K562 (cell line): ENCODE measurements around the gene CAPZA1. TPM values are rescaled to one million over a fixed set of nuclear protein-coding genes. Genes with fewer than 3 reads are reported as not detected.

Experiments
- ELF2 ChIP-seq: fragments of 250-450 bp; sonication (Bioruptor Pico); IDR thresholded peaks from 2 replicates; pipeline ENCODE4 v1.5.0; 2021; ENCODE audit warnings: mild to moderate bottlenecking
- ELF4 ChIP-seq: fragments of 450-650 bp; formaldehyde crosslinking; IDR thresholded peaks from 2 replicates; pipeline ENCODE4 v1.4.0; 2022; ENCODE audit warnings: missing genetic modification characterization
- ETV6 ChIP-seq, 3 experiments: fragments of 150-350 bp in 1 of 3; sonication (generic) in 1 of 3; formaldehyde crosslinking in 1 of 3; IDR thresholded peaks; 2 replicates each; pipeline versions ENCODE4 v1.6.1 to v1.8.0; 2014 to 2022; ENCODE audit warnings: borderline replicate concordance in 2 of 3, low read depth in 2 of 3, antibody characterized with exemption in 1 of 3, low read length in 1 of 3, mild to moderate bottlenecking in 1 of 3, missing genetic modification reagents in 1 of 3
- GABPA ChIP-seq: fragments of 200-800 bp; sonication (Bioruptor generic); conservative IDR thresholded peaks from 2 replicates; pipeline ENCODE4 v1.6.1; 2016; ENCODE audit warnings: low read depth, missing genetic modification characterization, missing compliant biosample characterization
- HINFP ChIP-seq: fragments of 450-650 bp; conservative IDR thresholded peaks from 2 replicates; pipeline ENCODE4 v1.6.1; 2016; ENCODE audit warnings: missing genetic modification characterization, low read depth, mild to moderate bottlenecking, control low read depth, missing compliant biosample characterization
- MAX ChIP-seq: sonication (generic); formaldehyde crosslinking; IDR thresholded peaks from 2 replicates; pipeline ENCODE4 v1.9.0; 2022; ENCODE audit warnings: mild to moderate bottlenecking, missing genetic modification reagents
- MYNN ChIP-seq, 2 experiments: sonication (generic); formaldehyde crosslinking in 1 of 2; IDR thresholded peaks; 2 replicates each; pipeline versions ENCODE4 v1.5.0 to v1.6.1; 2016 to 2020; ENCODE audit warnings: antibody characterized with exemption in 1 of 2, missing genetic modification reagents in 1 of 2
- PHB ChIP-seq: fragments of 250-450 bp; sonication (Bioruptor Pico); IDR thresholded peaks from 2 replicates; pipeline ENCODE4 v1.5.0; 2021
- RFX7 ChIP-seq: fragments of 250-450 bp; sonication (Bioruptor Pico); IDR thresholded peaks from 2 replicates; pipeline ENCODE4 v1.5.1; 2021; ENCODE audit warnings: mild to moderate bottlenecking
- SETDB1 ChIP-seq: IDR thresholded peaks from one replicate; pipeline ENCODE4 v1.6.1; 2012; ENCODE audit warnings: low read length, control low read depth, inconsistent platforms
- SNRNP70 ChIP-seq: fragments of 200-400 bp; formaldehyde crosslinking; optimal IDR thresholded peaks from 2 replicates; pipeline ENCODE3; 2017; ENCODE audit warnings: low read depth, low read length
- TAF1 ChIP-seq: IDR thresholded peaks from 2 replicates; pipeline ENCODE4 v1.6.1; 2011; ENCODE audit warnings: mild to moderate bottlenecking, low read length, moderate library complexity; ENCODE audit not compliant: insufficient read depth, control insufficient read depth, severe bottlenecking; ENCODE audit errors: extremely low read depth
- TFAP4 ChIP-seq: sonication (generic); formaldehyde crosslinking; IDR thresholded peaks from 2 replicates; pipeline ENCODE4 v1.8.0; 2022; ENCODE audit warnings: missing genetic modification reagents, mild to moderate bottlenecking, moderate library complexity, borderline replicate concordance
- ZNF639 ChIP-seq, 2 experiments: fragments of 200-800 bp in 1 of 2; sonication (Bioruptor generic) in 1 of 2; sonication (generic) in 1 of 2; formaldehyde crosslinking in 1 of 2; IDR thresholded peaks in 1 of 2; conservative IDR thresholded peaks in 1 of 2; 2 replicates each; pipeline versions ENCODE4 v1.5.0 to v1.6.1; 2016 to 2020; ENCODE audit warnings: missing compliant biosample characterization in 1 of 2, missing genetic modification characterization in 1 of 2, missing genetic modification reagents in 1 of 2
- ZNF655 ChIP-seq: fragments of 250-450 bp; sonication (Bioruptor Pico); IDR thresholded peaks from 2 replicates; pipeline ENCODE4 v1.5.0; 2021
- ZSCAN32 ChIP-seq: fragments of 450-650 bp; formaldehyde crosslinking; IDR thresholded peaks from 2 replicates; pipeline ENCODE4 v1.4.0; 2020; ENCODE audit warnings: mild to moderate bottlenecking, moderate library complexity
- polyA plus RNA-seq, 8 experiments: library from polyadenylated mRNA; depleted of rRNA in 4 of 8; stranded (reverse) in 5 of 8; unstranded in 3 of 8; fragments of >200 nt; fragmentation: Nextera tagmentation in 2 of 8; fragmentation: Illumina TruSeq in 1 of 8; extraction: Ambion mirVana in 2 of 8; extraction: Trizol in 1 of 8; gene quantifications; 2 replicates each; pipeline versions ENCODE4 v1.2.1 to v1.2.3, GENCODE V29; 2011 to 2014; ENCODE audit warnings: inconsistent platforms in 1 of 8, missing spikeins in 1 of 8
- total RNA-seq, 7 experiments: library from RNA; depleted of rRNA in 6 of 7; stranded (reverse); fragments of >200 nt in 6 of 7; fragmentation: Illumina TruSeq in 2 of 7; extraction: Trizol in 2 of 7; gene quantifications; 2 replicates each; pipeline versions ENCODE4 v1.2.1 to v1.2.3, GENCODE V29; 2011 to 2021; ENCODE audit warnings: low replicate concordance in 1 of 7
- TF ChIP-seq, protein P1 (sequence below): fragments of 450-650 bp; IDR thresholded peaks from 2 replicates; pipeline ENCODE4 v1.6.1; 2017; ENCODE audit warnings: mild to moderate bottlenecking, moderate library complexity
- TF ChIP-seq, protein P2 (sequence below): IDR thresholded peaks from 3 replicates; pipeline ENCODE4 v1.6.1; 2011; ENCODE audit warnings: borderline replicate concordance, mild to moderate bottlenecking; ENCODE audit not compliant: insufficient read length, insufficient read depth

CAPZA1 gene
- total and polyA plus RNA-seq, 9 of the 15 experiments (the other 6 are each of a cell fraction or from before 2014, with no cell fraction given), result 237 to 1,020 (median 306) TPM

DNA sequence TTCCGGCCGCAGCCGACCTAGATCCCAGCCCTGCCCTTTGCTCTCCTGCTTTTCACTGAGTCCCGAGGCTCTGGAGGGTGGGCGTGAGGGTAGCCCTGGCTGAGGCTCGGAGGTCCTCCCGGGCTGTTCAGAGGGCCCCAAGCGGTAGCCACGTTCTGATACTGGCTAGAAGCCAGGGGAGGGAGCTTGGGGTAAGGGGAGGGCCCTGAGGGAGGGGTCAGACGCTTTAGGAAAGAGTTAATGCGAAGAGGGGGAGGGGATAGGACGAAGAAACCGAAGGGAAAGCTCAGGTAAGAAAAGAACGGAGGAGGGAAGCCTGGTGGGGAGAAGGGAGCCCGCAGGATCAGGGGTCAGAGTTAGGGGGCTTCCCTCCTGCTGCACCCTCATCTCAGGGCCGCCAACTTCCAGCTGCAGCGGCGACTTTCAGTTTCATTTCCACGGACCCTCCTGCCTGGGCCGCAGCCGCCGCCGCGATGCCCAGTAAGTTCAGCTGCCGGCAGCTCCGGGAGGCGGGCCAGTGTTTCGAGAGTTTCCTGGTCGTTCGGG, 54.9 kb downstream of the CAPZA1 start, which contains the start of gene MOV10 (continued):
- TF ChIP-seq TAF1 (no peak), ZSCAN32 (peak; percentile 53), ELF2 (CRISPR knock-in tag) (peak; percentile 82), ZNF639 (CRISPR knock-in tag; conservative IDR thresholded peaks at IDR 0.05 in 1 of 2, IDR thresholded peaks at IDR 0.05 in 1 of 2) (no peak), SNRNP70 (peak; percentile 22), RFX7 (CRISPR knock-in tag) (peak; percentile 19; the same call in 1 of the 2 replicates), ELF4 (peak; percentile 85), TFAP4 (peak; percentile 68), MYNN (IDR thresholded peaks at IDR 0.05) (0 out of 2 replicates have a peak, but pooled peaks have one; percentile 65), MYNN (CRISPR knock-in tag; IDR thresholded peaks at IDR 0.05) (no peak), GABPA (tag) (peak; percentile 52), PHB (peak; percentile 95), MAX (CRISPR knock-in tag) (peak; percentile 23; the same call in 1 of the 2 replicates), HINFP (tag) (no peak), ZNF655 (CRISPR knock-in tag) (peak; percentile 33; the same call in 1 of the 2 replicates), SETDB1 (no peak), ETV6 (IDR thresholded peaks at IDR 0.05; ENCODE audit: borderline replicate concordance in 1 of 2, low read depth in 2 of 2, low read length in 1 of 2) (0 out of 4 replicates have a peak, but pooled peaks of 1 of the 2 experiments have one; percentile 14), ETV6 (CRISPR knock-in tag; IDR thresholded peaks at IDR 0.05; ENCODE audit: borderline replicate concordance) (no peak)
- TF ChIP-seq, protein P1, sequence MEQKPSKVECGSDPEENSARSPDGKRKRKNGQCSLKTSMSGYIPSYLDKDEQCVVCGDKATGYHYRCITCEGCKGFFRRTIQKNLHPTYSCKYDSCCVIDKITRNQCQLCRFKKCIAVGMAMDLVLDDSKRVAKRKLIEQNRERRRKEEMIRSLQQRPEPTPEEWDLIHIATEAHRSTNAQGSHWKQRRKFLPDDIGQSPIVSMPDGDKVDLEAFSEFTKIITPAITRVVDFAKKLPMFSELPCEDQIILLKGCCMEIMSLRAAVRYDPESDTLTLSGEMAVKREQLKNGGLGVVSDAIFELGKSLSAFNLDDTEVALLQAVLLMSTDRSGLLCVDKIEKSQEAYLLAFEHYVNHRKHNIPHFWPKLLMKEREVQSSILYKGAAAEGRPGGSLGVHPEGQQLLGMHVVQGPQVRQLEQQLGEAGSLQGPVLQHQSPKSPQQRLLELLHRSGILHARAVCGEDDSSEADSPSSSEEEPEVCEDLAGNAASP, result no peak
- TF ChIP-seq, protein P2, sequence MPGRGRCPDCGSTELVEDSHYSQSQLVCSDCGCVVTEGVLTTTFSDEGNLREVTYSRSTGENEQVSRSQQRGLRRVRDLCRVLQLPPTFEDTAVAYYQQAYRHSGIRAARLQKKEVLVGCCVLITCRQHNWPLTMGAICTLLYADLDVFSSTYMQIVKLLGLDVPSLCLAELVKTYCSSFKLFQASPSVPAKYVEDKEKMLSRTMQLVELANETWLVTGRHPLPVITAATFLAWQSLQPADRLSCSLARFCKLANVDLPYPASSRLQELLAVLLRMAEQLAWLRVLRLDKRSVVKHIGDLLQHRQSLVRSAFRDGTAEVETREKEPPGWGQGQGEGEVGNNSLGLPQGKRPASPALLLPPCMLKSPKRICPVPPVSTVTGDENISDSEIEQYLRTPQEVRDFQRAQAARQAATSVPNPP, result no peak
